Breast epithelium (tissue), 4 donors: Measurements from ENCODE around the gene SCEL. TPM values are rescaled to one million over a fixed set of nuclear protein-coding genes. Genes with fewer than 3 reads are reported as not detected.

Experiments used
- DNase-seq, 2 donors: peaks; one replicate each; pipeline ENCODE4 v3.0.0-alpha.2; 2019; ENCODE audit warnings: low spot score in 2 of 2
- H3K27ac ChIP-seq, 2 donors: fragments of 200-600 bp; sonication (generic) in 1 of 2; one replicate each; pipeline ENCODE4 v1.5.1; 2016 to 2019; ENCODE audit warnings: mild to moderate bottlenecking in 1 of 2
- H3K27me3 ChIP-seq, 2 donors: fragments of 200-600 bp; sonication (generic) in 1 of 2; one replicate each; pipeline versions ENCODE4 v1.5.1 to v1.6.0; 2017 to 2019; ENCODE audit warnings: control low read depth in 1 of 2, mild to moderate bottlenecking in 1 of 2
- H3K36me3 ChIP-seq: fragments of 200-600 bp; one replicate; pipeline ENCODE4 v1.5.1; 2019
- H3K4me1 ChIP-seq, 2 donors: fragments of 200-600 bp; sonication (generic); one replicate each; pipeline ENCODE4 v1.5.1; 2016 to 2019; ENCODE audit warnings: control low read depth in 1 of 2
- H3K4me3 ChIP-seq, 3 donors: fragments of 200-600 bp; sonication (generic); 1 replicate in 2 of 3; 2 replicates in 1 of 3; pipeline ENCODE4 v1.5.1; 2016 to 2019; ENCODE audit warnings: mild to moderate bottlenecking in 3 of 3, moderate library complexity in 2 of 3
- H3K9me3 ChIP-seq, 2 donors: fragments of 200-600 bp; sonication (generic) in 1 of 2; one replicate each; pipeline ENCODE4 v1.5.1; 2016 to 2019; ENCODE audit warnings: control low read depth in 1 of 2
- CTCF ChIP-seq, 3 donors: fragments of 450-650 bp; IDR thresholded peaks; one replicate each; pipeline ENCODE4 v1.5.1; 2016 to 2017; ENCODE audit warnings: antibody characterized with exemption in 3 of 3, mild to moderate bottlenecking in 3 of 3, moderate library complexity in 3 of 3
- POLR2A ChIP-seq: fragments of 450-650 bp; IDR thresholded peaks from one replicate; pipeline ENCODE4 v1.6.1; 2016; ENCODE audit warnings: antibody characterized with exemption, mild to moderate bottlenecking, moderate library complexity
- POLR2AphosphoS5 ChIP-seq, 3 donors: sonication (generic); formaldehyde crosslinking; IDR thresholded peaks; one replicate each; pipeline ENCODE4 v1.6.1; 2017; ENCODE audit warnings: antibody characterized with exemption in 3 of 3
- intact Hi-C: fragments of 100-400 bp; cut with DNase I; formaldehyde crosslinking; loops from one replicate; pipeline ENCODE4 v1.15.1; 2023; ENCODE audit warnings: low total_unique reads
- total RNA-seq, 3 donors: library from RNA; depleted of rRNA; stranded (reverse); fragments of >200 nt; gene quantifications; one replicate each; pipeline ENCODE4 v1.1.0, GENCODE V29; 2016

SCEL gene
- under 1 TPM in 2 of 3 donors, not detected in 1; under 0.01 to 0.88 TPM for total RNA-seq

- Histone ChIP-seq H3K4me1 (no peaks in the 10 kb centered on the region), H3K4me3 (no peak within 1 kb of the TSS), H3K27me3 (no peaks in the 10 kb centered on the region), H3K9me3 (no peaks in the 10 kb centered on the region), H3K27ac (no peak within 1 kb of the TSS), H3K36me3 (no peaks in the 10 kb centered on the region)
- intact Hi-C loops = no loop called here
- no peak for TF ChIP-seq CTCF (IDR thresholded peaks at IDR 0.05)
- TF ChIP-seq POLR2AphosphoS5 (IDR thresholded peaks at IDR 0.05) = no peak
- no peak for TF ChIP-seq POLR2A
- no peak for DNase-seq
Measured at GRCh38 chr13:77535448-77535847, at the start of gene SCEL. TSS of gene SCEL (plus strand) at chr13:77535706. CDS start at chr13:77555876, 20,170 bp downstream.

GRCh38 chr13:77489566-77490337 is 45.8 kb upstream of the SCEL start:
- intact Hi-C loops = no loop called here
- Histone ChIP-seq H3K36me3 (no peaks in the 10 kb centered on the region), H3K27me3 (no peaks in the 10 kb centered on the region), H3K9me3 (no peaks in the 10 kb centered on the region), H3K4me3 (no peak overlapping the region), H3K4me1 (no peaks in the 10 kb centered on the region), H3K27ac (no peak overlapping the region)
- TF ChIP-seq POLR2AphosphoS5 (IDR thresholded peaks at IDR 0.05) (no peak), CTCF (IDR thresholded peaks at IDR 0.05) (no peak), POLR2A (no peak)
- no peak for DNase-seq

- no peak overlapping the region for H3K27ac ChIP-seq
- H3K27me3 ChIP-seq = no peaks in the 10 kb centered on the region
- intact Hi-C loops = no loop called here
- H3K36me3 ChIP-seq = no peaks in the 10 kb centered on the region
- no peak for DNase-seq
- no peaks in the 10 kb centered on the region for H3K9me3 ChIP-seq
- no peak overlapping the region for H3K4me3 ChIP-seq
- H3K4me1 ChIP-seq = no peaks in the 10 kb centered on the region
- no peak for TF ChIP-seq POLR2A
- TF ChIP-seq CTCF (IDR thresholded peaks at IDR 0.05) = peak in 2 of 3 donors; percentile 28 to 38
- TF ChIP-seq POLR2AphosphoS5 (IDR thresholded peaks at IDR 0.05) = no peak
Measured at GRCh38 chr13:77492982-77493381, 42.5 kb upstream of the SCEL start.

- no peaks in the 10 kb centered on the region for H3K9me3 ChIP-seq
- no peak for DNase-seq
- H3K4me3 ChIP-seq = no peak overlapping the region
- intact Hi-C loops = no loop called here
- H3K27ac ChIP-seq = no peak overlapping the region
- no peaks in the 10 kb centered on the region for H3K27me3 ChIP-seq
- TF ChIP-seq POLR2A = no peak
- no peak for TF ChIP-seq CTCF (IDR thresholded peaks at IDR 0.05)
- H3K4me1 ChIP-seq = no peaks in the 10 kb centered on the region
- no peaks in the 10 kb centered on the region for H3K36me3 ChIP-seq
Measured at GRCh38 chr13:77494226-77494625, 41.3 kb upstream of the SCEL start.

GRCh38 chr13:77497350-77497749 is 38.2 kb upstream of the SCEL start:
- H3K36me3 ChIP-seq = no peaks in the 10 kb centered on the region
- H3K27ac ChIP-seq = no peak overlapping the region
- H3K27me3 ChIP-seq = no peaks in the 10 kb centered on the region
- DNase-seq = no peak
- intact Hi-C loops = no loop called here
- H3K9me3 ChIP-seq = no peaks in the 10 kb centered on the region
- TF ChIP-seq CTCF (IDR thresholded peaks at IDR 0.05) (no peak), POLR2A (no peak), POLR2AphosphoS5 (IDR thresholded peaks at IDR 0.05) (no peak)
- no peaks in the 10 kb centered on the region for H3K4me1 ChIP-seq
- no peak overlapping the region for H3K4me3 ChIP-seq
